Activated B cell treated with CpG ODN at 0.5 μM for 24 hours (primary cell): Measurements from ENCODE around the gene COX7A2L. TPM values are rescaled to one million over a fixed set of nuclear protein-coding genes. Genes with fewer than 3 reads are reported as not detected.

Source experiments
- ATAC-seq: fragments of 200-7000 bp; cut with Tn5 transposase; one replicate; pipeline ENCODE4 v1.10.0; 2021; ENCODE audit warnings: low read depth, mild to moderate bottlenecking, moderate library complexity
- CTCF ChIA-PET: fragments of 350-600 bp; sonication (Branson Sonifier 250); formaldehyde crosslinking; loops from one replicate; lab custom pipeline; 2021; ENCODE audit warnings: antibody characterized with exemption; lab: Charles Lee
- POLR2A ChIA-PET: fragments of 350-600 bp; sonication (Branson Sonifier 250); formaldehyde crosslinking; loops from one replicate; lab custom pipeline; 2021; ENCODE audit warnings: antibody characterized with exemption; lab: Charles Lee
- DNase-seq: peaks from one replicate; pipeline ENCODE4 v3.0.0; 2022
- H3K27ac Mint-ChIP-seq: one replicate; pipeline ENCODE4 v1.8.0; 2020; ENCODE audit warnings: mixed read lengths
- H3K27me3 Mint-ChIP-seq: one replicate; pipeline ENCODE4 v1.8.0; 2021; ENCODE audit warnings: mixed read lengths
- H3K36me3 Mint-ChIP-seq: one replicate; pipeline ENCODE4 v1.8.0; 2021; ENCODE audit warnings: low read depth, mixed read lengths
- H3K4me1 Mint-ChIP-seq: one replicate; pipeline ENCODE4 v1.8.0; 2021; ENCODE audit warnings: mixed read lengths
- H3K4me3 Mint-ChIP-seq: one replicate; pipeline ENCODE4 v1.8.0; 2020; ENCODE audit warnings: mild to moderate bottlenecking, mixed read lengths
- H3K9me3 Mint-ChIP-seq: one replicate; pipeline ENCODE4 v1.8.0; 2020; ENCODE audit warnings: mixed read lengths
- CTCF ChIP-seq: fragments of 200-600 bp; IDR thresholded peaks from one replicate; pipeline ENCODE4 v1.8.0; 2022; ENCODE audit warnings: antibody characterized with exemption, mild to moderate bottlenecking
- intact Hi-C: fragments of 100-400 bp; cut with micrococcal nuclease; formaldehyde crosslinking; loops from one replicate; pipeline ENCODE4 v1.15.1; 2024
- total RNA-seq: library from RNA; stranded (reverse); gene quantifications from 2 replicates; pipeline ENCODE4 v1.2.3, GENCODE V29; 2022

COX7A2L gene
- total RNA-seq, 1 donor from 2014 or later, result 84.2 TPM

GRCh38 chr2:42342061-42342794 lies 18.8 kb downstream of the COX7A2L start:
- ATAC-seq, result peak; percentile 28
- Mint-ChIP-seq H3K4me3 (no peak overlapping the region), H3K27ac (no peak overlapping the region), H3K27me3 (no peaks in the 10 kb centered on the region), H3K9me3 (no peaks in the 10 kb centered on the region), H3K4me1 (peaks cover 7% of the 10 kb centered on the region), H3K36me3 (peaks cover 69% of the 10 kb centered on the region)
- intact Hi-C loops, result no loop called here
- no peak for DNase-seq
- ChIA-PET POLR2A (no interaction called here), CTCF (interaction anchor here (1.5 kb wide), 1 partner anchor 13 kb away, joined by 3 read pairs; no protein-coding TSS in a partner anchor)
- no peak for TF ChIP-seq CTCF

- Mint-ChIP-seq H3K4me1 (peaks cover 7% of the 10 kb centered on the region), H3K27me3 (no peaks in the 10 kb centered on the region), H3K36me3 (peaks cover 70% of the 10 kb centered on the region), H3K27ac (no peak overlapping the region), H3K9me3 (no peaks in the 10 kb centered on the region), H3K4me3 (no peak overlapping the region)
- DNase-seq, result no peak
- TF ChIP-seq CTCF, result no peak
- POLR2A ChIA-PET, result no interaction called here
- ATAC-seq, result no peak
- CTCF ChIA-PET, result interaction anchor here (1.5 kb wide), 1 partner anchor 12 kb away, joined by 3 read pairs; no protein-coding TSS in a partner anchor
- intact Hi-C loops, result no loop called here
Measured at GRCh38 chr2:42340938-42341636, 19.9 kb downstream of the COX7A2L start.

GRCh38 chr2:42340045-42340937 lies 20.7 kb downstream of the COX7A2L start:
- Mint-ChIP-seq H3K27ac (no peak overlapping the region), H3K36me3 (peaks cover 71% of the 10 kb centered on the region), H3K4me3 (no peak overlapping the region), H3K27me3 (no peaks in the 10 kb centered on the region), H3K4me1 (peaks cover 7% of the 10 kb centered on the region), H3K9me3 (no peaks in the 10 kb centered on the region)
- no peak for TF ChIP-seq CTCF
- POLR2A ChIA-PET, result no interaction called here
- intact Hi-C loops, result no loop called here
- DNase-seq (no peak), ATAC-seq (no peak)
- CTCF ChIA-PET, result no interaction called here

DNA sequence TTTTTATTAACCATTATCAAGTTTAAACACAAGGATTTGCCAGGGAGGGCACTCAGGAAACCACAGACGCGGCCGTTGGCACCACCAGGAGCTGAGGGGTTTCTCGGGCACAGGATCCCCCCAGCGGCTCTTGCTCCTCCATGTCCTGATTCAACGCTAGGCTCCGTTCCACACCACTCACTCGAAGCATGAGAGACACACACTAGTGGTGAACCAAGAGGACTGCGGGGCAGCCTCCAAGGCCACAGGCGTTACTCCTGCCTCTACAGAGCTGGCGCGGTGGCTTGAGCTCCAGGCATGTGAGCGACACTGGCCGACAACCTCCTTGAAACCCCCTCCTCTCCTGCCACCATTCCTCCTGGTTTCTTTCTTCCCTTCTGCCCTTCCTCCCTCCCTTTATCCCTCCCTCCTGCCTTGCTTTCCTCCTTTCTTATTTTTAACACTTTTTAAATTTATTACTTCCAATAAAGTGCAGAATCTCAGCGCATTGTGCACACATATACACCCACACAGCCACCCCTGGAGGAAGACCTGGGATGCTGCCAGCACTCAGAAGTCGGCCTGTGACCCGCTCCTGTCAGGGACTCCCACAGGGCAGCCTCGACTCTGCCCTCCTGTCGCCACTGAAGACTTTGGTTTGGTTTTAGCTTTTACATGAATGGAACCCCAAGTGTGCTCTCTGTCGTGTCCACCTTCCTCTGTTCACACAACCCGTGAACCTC lies 21.7 kb downstream of the COX7A2L start:
- no peak for DNase-seq
- no peak for ATAC-seq
- intact Hi-C loops, result no loop called here
- H3K4me1 Mint-ChIP-seq, result peaks cover 7% of the 10 kb centered on the region
- H3K27ac Mint-ChIP-seq, result peak overlapping the region; percentile 15
- ChIA-PET POLR2A (no interaction called here), CTCF (no interaction called here)
- no peaks in the 10 kb centered on the region for H3K27me3 Mint-ChIP-seq
- no peak for TF ChIP-seq CTCF
- no peaks in the 10 kb centered on the region for H3K9me3 Mint-ChIP-seq
- H3K4me3 Mint-ChIP-seq, result no peak overlapping the region
- peaks cover 68% of the 10 kb centered on the region for H3K36me3 Mint-ChIP-seq
